ENCODE results near the gene ZNF831. TPM values are rescaled to one million over a fixed set of nuclear protein-coding genes. Genes with fewer than 3 reads are reported as not detected.

ZNF831 gene
- total RNA-seq, 2 donors from 2014 or later: 3.3 to 5.7 TPM

DNA sequence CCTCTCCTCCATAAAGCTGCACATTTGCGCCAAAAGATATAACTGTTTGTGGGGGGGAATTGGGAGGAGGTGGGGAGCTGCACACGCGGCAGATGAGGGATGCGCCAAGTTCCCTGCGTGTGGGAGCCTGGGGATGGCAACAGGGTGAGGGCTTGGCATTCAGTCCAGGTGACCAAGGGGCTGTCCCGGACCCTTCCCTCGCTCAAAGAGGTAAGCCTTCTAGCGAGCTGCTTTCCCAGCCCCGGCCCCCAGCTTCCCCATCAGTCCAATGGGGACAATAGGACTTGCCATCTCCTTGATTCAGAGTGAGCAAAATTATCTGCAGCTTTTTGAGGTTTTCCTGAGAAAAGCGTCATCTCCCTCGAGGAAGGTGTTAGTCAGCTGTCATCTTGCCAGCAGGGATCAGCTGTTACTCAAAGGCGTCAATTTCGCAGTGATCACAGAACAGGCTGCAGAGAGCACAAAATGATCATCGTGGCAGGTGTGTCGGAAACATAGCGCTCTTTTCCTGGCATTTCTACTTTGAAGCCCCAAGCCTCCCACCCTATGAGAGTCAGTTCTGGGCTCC lies 21.3 kb downstream of the ZNF831 start:
- H3K27me3 Mint-ChIP-seq: no peaks in the 10 kb centered on the region
- ATAC-seq (peak; percentile 66 to 72), DNase-seq (ENCODE audit: low spot score) (no peak)
- H3K27ac Mint-ChIP-seq: peak overlapping the region; percentile 83 to 95
- peaks cover 6% of the 10 kb centered on the region for H3K9me3 Mint-ChIP-seq
- H3K4me1 Mint-ChIP-seq (ENCODE audit: low read depth in 2 of 2): peaks cover 72 to 73% of the 10 kb centered on the region in 2 donors
- peak overlapping the region; percentile 81 for H3K4me3 Mint-ChIP-seq
- H3K36me3 Mint-ChIP-seq: peaks cover 6% of the 10 kb centered on the region

GRCh38 chr20:59185809-59186208 lies 22.2 kb downstream of the ZNF831 start:
- DNase-seq (ENCODE audit: low spot score): no peak
- Mint-ChIP-seq H3K4me1 (ENCODE audit: low read depth in 2 of 2) (peaks cover 67 to 68% of the 10 kb centered on the region in 2 donors), H3K4me3 (peak overlapping the region; percentile 81), H3K36me3 (peaks cover 6% of the 10 kb centered on the region), H3K27me3 (no peaks in the 10 kb centered on the region), H3K9me3 (peaks cover 6% of the 10 kb centered on the region), H3K27ac (peak overlapping the region; percentile 83 to 87)
- no peak for ATAC-seq

GRCh38 chr20:59190466-59190865 lies 26.8 kb downstream of the ZNF831 start:
- Mint-ChIP-seq H3K27ac (no peak overlapping the region), H3K9me3 (no peaks in the 10 kb centered on the region), H3K27me3 (no peaks in the 10 kb centered on the region), H3K36me3 (no peaks in the 10 kb centered on the region), H3K4me1 (ENCODE audit: low read depth in 2 of 2) (peaks cover 23 to 26% of the 10 kb centered on the region in 2 donors), H3K4me3 (no peak overlapping the region)
- ATAC-seq (no peak), DNase-seq (ENCODE audit: low spot score) (no peak)

DNA sequence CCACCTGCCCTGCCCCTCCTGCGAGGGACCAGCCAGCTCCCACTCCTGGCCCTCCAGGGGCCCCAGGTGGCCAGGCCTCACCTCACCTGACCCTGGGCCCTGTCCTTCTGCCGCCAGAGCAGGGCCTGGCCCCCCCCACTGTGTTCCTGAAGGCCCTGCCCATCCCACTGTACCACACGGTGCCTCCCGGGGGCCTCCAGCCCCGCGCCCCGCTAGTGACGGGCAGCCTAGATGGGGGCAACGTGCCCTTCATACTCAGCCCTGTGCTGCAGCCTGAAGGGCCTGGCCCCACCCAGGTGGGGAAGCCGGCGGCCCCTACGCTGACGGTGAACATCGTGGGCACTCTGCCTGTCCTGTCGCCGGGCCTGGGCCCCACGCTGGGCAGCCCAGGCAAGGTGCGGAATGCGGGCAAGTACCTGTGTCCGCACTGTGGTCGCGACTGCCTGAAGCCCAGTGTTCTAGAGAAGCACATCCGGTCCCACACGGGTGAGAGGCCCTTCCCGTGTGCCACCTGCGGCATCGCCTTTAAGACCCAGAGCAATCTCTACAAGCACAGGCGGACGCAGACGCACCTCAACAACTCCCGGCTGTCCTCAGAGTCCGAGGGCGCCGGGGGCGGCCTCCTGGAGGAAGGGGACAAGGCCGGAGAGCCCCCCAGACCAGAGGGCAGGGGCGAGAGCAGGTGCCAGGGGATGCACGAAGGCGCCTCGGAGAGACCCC lies 27.6 kb downstream of the ZNF831 start:
- DNase-seq (ENCODE audit: low spot score): no peak
- no peaks in the 10 kb centered on the region for H3K9me3 Mint-ChIP-seq
- no peaks in the 10 kb centered on the region for H3K27me3 Mint-ChIP-seq
- no peak overlapping the region for H3K4me3 Mint-ChIP-seq
- H3K4me1 Mint-ChIP-seq (ENCODE audit: low read depth in 2 of 2): peaks cover 18 to 21% of the 10 kb centered on the region in 2 donors
- peak in 1 of 2 donors; percentile 15 for ATAC-seq
- peaks cover under 1% of the 10 kb centered on the region for H3K36me3 Mint-ChIP-seq
- no peak overlapping the region for H3K27ac Mint-ChIP-seq

- Mint-ChIP-seq H3K9me3 (no peaks in the 10 kb centered on the region), H3K27me3 (no peaks in the 10 kb centered on the region), H3K4me1 (ENCODE audit: low read depth in 2 of 2) (peaks cover 10 to 13% of the 10 kb centered on the region in 2 donors), H3K36me3 (peaks cover 5% of the 10 kb centered on the region), H3K4me3 (no peak overlapping the region), H3K27ac (no peak overlapping the region)
- ATAC-seq (no peak), DNase-seq (ENCODE audit: low spot score) (no peak)
Measured at GRCh38 chr20:59191756-59192532, 28.3 kb downstream of the ZNF831 start.

DNA sequence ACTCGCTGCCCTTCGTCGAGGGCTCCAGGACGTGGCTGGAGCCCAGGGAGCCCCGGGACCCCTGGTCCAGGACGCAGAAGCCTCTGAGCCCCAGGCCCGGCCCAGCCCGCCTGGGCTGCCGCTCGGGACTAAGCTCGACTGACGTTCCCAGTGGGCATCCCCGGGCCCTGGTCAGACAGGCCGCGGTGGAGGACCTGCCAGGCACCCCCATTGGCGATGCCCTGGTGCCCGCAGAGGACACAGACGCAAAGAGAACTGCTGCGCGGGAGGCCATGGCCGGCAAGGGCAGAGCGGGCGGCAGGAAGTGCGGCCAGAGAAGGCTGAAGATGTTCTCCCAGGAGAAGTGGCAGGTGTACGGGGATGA lies 28.9 kb downstream of the ZNF831 start:
- Mint-ChIP-seq H3K4me1 (ENCODE audit: low read depth in 2 of 2) (peaks cover 5 to 10% of the 10 kb centered on the region in 2 donors), H3K9me3 (no peaks in the 10 kb centered on the region), H3K27me3 (no peaks in the 10 kb centered on the region), H3K27ac (peak overlapping the region in 1 of 2 donors; percentile 48), H3K4me3 (no peak overlapping the region), H3K36me3 (peaks cover 5% of the 10 kb centered on the region)
- no peak for DNase-seq (ENCODE audit: low spot score)
- no peak for ATAC-seq

- Mint-ChIP-seq H3K4me3 (no peak overlapping the region), H3K27me3 (no peaks in the 10 kb centered on the region), H3K27ac (peak overlapping the region in 1 of 2 donors; percentile 48), H3K4me1 (ENCODE audit: low read depth in 2 of 2) (peaks cover 0 to 4% of the 10 kb centered on the region in 2 donors), H3K36me3 (peaks cover 5% of the 10 kb centered on the region), H3K9me3 (no peaks in the 10 kb centered on the region)
- no peak for DNase-seq (ENCODE audit: low spot score)
- ATAC-seq: no peak
Measured at GRCh38 chr20:59193325-59193724, 29.7 kb downstream of the ZNF831 start.

DNA sequence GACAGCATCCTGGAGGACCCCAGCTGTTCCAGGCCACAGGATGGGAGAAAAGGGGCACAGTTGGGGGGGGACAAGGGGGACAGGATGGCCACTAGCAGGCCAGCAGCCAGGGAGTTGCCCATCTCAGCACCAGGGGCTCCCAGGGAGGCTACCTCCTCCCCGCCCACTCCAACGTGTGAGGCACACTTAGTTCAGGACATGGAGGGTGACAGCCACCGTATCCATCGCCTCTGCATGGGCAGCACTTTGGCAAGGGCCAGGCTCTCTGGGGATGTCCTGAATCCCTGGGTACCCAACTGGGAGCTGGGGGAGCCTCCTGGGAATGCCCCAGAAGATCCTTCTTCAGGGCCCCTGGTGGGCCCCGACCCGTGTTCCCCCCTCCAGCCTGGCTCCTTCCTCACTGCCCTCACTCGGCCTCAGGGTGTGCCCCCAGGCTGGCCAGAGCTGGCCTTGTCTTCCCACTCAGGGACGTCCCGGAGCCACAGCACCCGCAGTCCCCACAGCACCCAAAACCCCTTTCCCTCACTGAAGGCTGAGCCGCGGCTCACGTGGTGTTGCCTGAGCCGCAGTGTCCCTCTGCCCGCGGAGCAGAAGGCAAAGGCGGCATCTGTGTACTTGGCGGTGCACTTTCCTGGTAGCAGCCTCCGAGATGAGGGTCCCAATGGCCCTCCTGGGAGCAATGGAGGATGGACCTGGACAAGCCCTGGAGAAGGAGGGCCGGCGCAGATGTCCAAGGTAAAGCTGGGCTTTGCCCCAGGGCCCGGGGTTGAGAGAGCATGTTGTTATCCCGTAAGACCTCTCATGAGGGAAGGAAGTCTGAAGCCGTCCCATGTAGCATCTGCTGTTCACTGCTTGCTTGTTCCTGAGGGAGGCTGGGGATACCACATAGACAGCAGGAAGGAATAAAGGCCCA lies 30.7 kb downstream of the ZNF831 start:
- Mint-ChIP-seq H3K4me1 (ENCODE audit: low read depth in 2 of 2) (peaks cover 0 to 4% of the 10 kb centered on the region in 2 donors), H3K36me3 (peaks cover 11% of the 10 kb centered on the region), H3K27ac (peak overlapping the region in 1 of 2 donors; percentile 68), H3K27me3 (no peaks in the 10 kb centered on the region), H3K4me3 (no peak overlapping the region), H3K9me3 (no peaks in the 10 kb centered on the region)
- ATAC-seq (no peak), DNase-seq (ENCODE audit: low spot score) (no peak)

GRCh38 chr20:59195316-59195993 lies 31.8 kb downstream of the ZNF831 start:
- H3K4me3 Mint-ChIP-seq: no peak overlapping the region
- peak overlapping the region; percentile 14 to 68 for H3K27ac Mint-ChIP-seq
- DNase-seq (ENCODE audit: low spot score) (no peak), ATAC-seq (no peak)
- H3K36me3 Mint-ChIP-seq: peaks cover 20% of the 10 kb centered on the region
- peaks cover 0 to 4% of the 10 kb centered on the region in 2 donors for H3K4me1 Mint-ChIP-seq (ENCODE audit: low read depth in 2 of 2)
- H3K27me3 Mint-ChIP-seq: no peaks in the 10 kb centered on the region
- H3K9me3 Mint-ChIP-seq: no peaks in the 10 kb centered on the region

- Mint-ChIP-seq H3K4me1 (ENCODE audit: low read depth in 2 of 2) (peaks cover 22 to 31% of the 10 kb centered on the region in 2 donors), H3K36me3 (peaks cover 14% of the 10 kb centered on the region), H3K27ac (no peak overlapping the region), H3K9me3 (no peaks in the 10 kb centered on the region), H3K27me3 (no peaks in the 10 kb centered on the region), H3K4me3 (no peak overlapping the region)
- DNase-seq (ENCODE audit: low spot score) (no peak), ATAC-seq (no peak)
Measured at GRCh38 chr20:59204165-59204894, 40.7 kb downstream of the ZNF831 start.

DNA sequence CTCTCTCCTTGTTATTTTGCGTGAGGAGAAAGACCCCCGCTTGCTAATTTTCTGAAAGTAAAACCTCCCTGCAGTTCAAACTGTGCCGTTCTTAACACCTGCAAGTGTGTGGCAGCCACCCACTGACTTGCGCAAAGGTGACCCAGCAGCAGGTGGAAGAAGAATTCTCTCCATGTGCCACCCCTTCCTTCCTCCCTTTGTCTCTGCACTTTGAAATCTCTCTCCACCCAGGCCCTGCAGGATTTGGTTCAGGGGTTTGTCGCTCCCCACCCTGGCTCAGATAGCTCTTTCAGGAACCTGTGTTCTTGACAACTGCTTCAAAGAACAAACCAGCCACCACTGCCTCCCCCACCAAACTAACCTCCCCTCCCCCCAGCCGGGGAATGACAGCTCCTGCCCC lies 41.4 kb downstream of the ZNF831 start:
- Mint-ChIP-seq H3K4me1 (ENCODE audit: low read depth in 2 of 2) (peaks cover 22 to 31% of the 10 kb centered on the region in 2 donors), H3K4me3 (no peak overlapping the region), H3K27ac (peak overlapping the region in 1 of 2 donors; percentile 28), H3K36me3 (peaks cover 9% of the 10 kb centered on the region), H3K27me3 (no peaks in the 10 kb centered on the region), H3K9me3 (no peaks in the 10 kb centered on the region)
- ATAC-seq: no peak
- no peak for DNase-seq (ENCODE audit: low spot score)

DNA sequence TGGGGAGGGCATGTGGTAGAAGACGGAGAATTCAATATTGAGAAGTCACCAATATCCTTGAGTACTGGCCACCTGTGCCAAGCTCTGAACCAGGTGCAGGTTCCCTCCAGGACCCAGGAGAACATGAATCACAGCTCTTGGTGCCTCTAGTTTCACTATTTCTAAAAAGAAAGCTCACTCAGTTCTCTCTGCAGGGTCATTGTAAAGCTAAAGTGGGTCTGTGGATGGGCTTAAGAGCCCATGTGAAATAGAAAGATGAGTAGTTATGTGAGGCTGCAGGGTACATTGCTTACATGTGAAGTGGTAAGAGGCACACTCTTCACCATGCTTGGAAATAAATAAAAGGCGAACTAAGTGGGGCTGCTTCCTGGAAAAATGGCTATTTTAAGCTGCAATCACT lies 43.6 kb downstream of the ZNF831 start:
- no peak for DNase-seq (ENCODE audit: low spot score)
- peak overlapping the region; percentile 53 to 81 for H3K27ac Mint-ChIP-seq
- H3K27me3 Mint-ChIP-seq: no peaks in the 10 kb centered on the region
- no peaks in the 10 kb centered on the region for H3K36me3 Mint-ChIP-seq
- ATAC-seq: peak in 1 of 2 donors; percentile 9
- H3K4me3 Mint-ChIP-seq: no peak overlapping the region
- H3K4me1 Mint-ChIP-seq (ENCODE audit: low read depth in 2 of 2): peaks cover 22 to 31% of the 10 kb centered on the region in 2 donors
- H3K9me3 Mint-ChIP-seq: no peaks in the 10 kb centered on the region
